ENCODE measurements around the gene ZC3H18. TPM values are rescaled to one million over a fixed set of nuclear protein-coding genes. Genes with fewer than 3 reads are reported as not detected.
A peak's percentile ranks its signal among the peaks of the same experiment; 100 is the strongest.

The ZC3H18 gene
- total RNA-seq, 1 donor from 2014 or later: 14.6 TPM

DNA sequence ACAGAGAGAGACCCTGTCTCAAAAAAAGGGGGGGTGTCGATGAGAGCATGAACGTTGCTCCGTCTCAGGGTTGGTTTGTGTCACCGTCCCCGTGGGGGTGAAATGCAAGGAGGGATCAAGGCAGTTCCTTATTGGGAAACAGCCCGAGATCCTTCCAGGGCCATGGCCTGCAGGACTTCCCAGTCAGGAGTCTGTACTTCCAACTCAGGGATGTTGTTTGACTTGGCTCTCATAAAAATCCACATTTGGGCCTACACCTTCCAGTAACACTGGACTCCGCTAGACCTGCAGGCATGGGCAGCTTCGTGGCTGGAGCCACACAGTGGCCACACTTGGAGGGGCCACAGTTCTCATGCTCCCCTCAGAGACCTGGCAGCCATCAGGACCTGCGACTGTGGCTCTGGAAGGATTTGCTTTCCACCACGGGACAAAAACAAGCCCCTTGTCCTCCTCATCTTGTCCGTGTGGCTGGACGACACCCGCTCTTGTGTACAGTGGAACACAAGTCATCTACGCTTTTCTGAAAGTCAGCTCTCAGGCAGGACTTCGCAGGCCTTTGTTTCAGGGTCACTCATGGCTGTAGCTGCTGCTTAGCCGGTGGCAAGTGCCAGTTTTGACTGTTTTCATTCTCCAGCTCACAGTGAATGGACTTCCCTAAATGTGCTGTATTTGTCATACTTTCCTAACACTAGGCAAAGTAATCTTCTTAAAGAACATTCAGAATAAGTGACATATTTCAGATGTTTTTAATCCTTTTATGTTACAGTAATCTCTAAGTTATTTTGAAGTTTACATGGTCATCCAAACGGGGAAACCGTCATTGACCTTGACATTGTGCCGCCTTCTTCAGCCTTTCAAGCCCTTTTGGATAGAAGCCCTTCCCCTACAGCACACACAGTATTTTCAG is 44.0 kb downstream of the ZC3H18 start:
- Histone ChIP-seq H3K27ac (ENCODE audit: low read depth, low read length) (no peak overlapping the region), H3K9ac (ENCODE audit: low read depth in 1 of 3, low read length in 3 of 3) (peak overlapping the region in 1 of 3 donors; percentile 16), H3K9me3 (ENCODE audit: control insufficient read depth in 3 of 3, low read length in 3 of 3) (no peaks in the 10 kb centered on the region), H3K4me1 (ENCODE audit: control insufficient read depth in 3 of 3, insufficient read depth in 3 of 3, low read length in 3 of 3) (peaks cover 0 to 6% (median 4%) of the 10 kb centered on the region in 3 donors), H3K36me3 (ENCODE audit: control insufficient read depth in 3 of 3, insufficient read depth in 3 of 3, low read length in 3 of 3) (peaks cover 25 to 29% (median 26%) of the 10 kb centered on the region in 3 donors), H3K27me3 (ENCODE audit: control insufficient read depth in 3 of 3, insufficient read depth in 3 of 3, low read length in 3 of 3) (no peaks in the 10 kb centered on the region), H3K4me3 (ENCODE audit: low read length in 3 of 3) (no peak overlapping the region)

DNA sequence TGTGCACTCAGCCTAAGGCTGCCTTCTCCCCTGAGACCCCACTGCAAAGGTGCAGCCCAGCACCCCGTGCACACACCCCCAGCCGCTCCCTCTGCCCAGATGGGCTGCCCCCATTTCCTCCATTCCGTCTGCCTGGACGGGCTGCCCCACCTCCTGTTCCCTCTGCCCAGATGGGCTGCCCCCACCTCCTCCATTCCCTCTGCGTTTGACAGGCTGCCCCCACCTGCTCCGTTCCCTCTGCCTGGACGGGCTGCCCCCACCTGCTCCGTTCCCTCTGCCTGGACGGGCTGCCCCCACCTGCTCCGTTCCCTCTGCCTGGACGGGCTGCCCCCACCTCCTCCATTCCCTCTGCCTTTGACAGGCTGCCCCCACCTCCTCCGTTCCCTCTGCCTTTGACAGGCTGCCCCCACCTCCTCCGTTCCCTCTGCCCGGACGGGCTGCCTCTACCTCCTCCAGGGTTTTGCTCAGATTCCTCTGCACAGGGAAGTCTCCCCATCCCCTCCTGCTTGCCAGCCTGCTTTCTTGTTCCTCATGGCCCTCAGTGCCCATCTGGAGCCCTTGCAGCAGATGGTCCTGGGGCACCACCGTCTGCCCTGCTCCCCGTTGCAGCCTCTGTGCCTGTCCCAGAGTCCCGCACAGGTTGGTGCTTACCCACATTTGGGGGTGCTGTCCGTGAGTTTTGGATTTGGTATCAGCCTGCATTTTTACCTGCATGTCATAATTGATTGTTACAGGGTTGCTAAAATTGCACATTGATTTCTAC is 44.8 kb downstream of the ZC3H18 start:
- no peaks in the 10 kb centered on the region for H3K9me3 ChIP-seq (ENCODE audit: control insufficient read depth in 3 of 3, low read length in 3 of 3)
- no peaks in the 10 kb centered on the region for H3K27me3 ChIP-seq (ENCODE audit: control insufficient read depth in 3 of 3, insufficient read depth in 3 of 3, low read length in 3 of 3)
- peaks cover 21 to 32% (median 24%) of the 10 kb centered on the region in 3 donors for H3K36me3 ChIP-seq (ENCODE audit: control insufficient read depth in 3 of 3, insufficient read depth in 3 of 3, low read length in 3 of 3)
- H3K9ac ChIP-seq (ENCODE audit: low read depth in 1 of 3, low read length in 3 of 3): no peak overlapping the region
- peaks cover 0 to 6% (median 4%) of the 10 kb centered on the region in 3 donors for H3K4me1 ChIP-seq (ENCODE audit: control insufficient read depth in 3 of 3, insufficient read depth in 3 of 3, low read length in 3 of 3)
- H3K27ac ChIP-seq (ENCODE audit: low read depth, low read length): no peak overlapping the region
- H3K4me3 ChIP-seq (ENCODE audit: low read length in 3 of 3): no peak overlapping the region

DNA sequence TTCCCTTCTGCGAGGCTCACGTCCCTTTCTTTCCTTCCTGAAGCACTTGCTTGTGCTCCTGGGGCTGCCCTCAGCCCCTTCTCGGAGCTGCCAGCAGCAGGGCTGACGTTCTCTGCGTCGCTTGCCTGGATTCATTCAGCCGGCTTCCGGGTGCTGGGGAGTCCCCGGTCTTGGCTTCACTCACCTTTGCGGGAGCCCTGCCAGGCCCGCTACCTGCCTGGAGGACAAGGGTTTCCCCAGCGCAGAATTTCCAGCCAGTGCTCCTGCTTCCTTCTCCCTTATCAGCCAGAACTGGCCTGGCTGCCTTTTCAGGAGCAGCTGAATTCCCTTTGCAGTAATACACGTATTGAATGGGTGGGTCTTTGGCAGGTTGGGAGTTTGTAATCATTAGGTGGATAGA is 46.1 kb downstream of the ZC3H18 start:
- H3K4me3 ChIP-seq (ENCODE audit: low read length in 3 of 3): no peak overlapping the region
- H3K36me3 ChIP-seq (ENCODE audit: control insufficient read depth in 3 of 3, insufficient read depth in 3 of 3, low read length in 3 of 3): peaks cover 9 to 21% (median 15%) of the 10 kb centered on the region in 3 donors
- H3K9me3 ChIP-seq (ENCODE audit: control insufficient read depth in 3 of 3, low read length in 3 of 3): no peaks in the 10 kb centered on the region

GRCh38 chr16:88616736-88617135 is 46.5 kb downstream of the ZC3H18 start:
- Histone ChIP-seq H3K27me3 (ENCODE audit: control insufficient read depth in 3 of 3, insufficient read depth in 3 of 3, low read length in 3 of 3) (no peaks in the 10 kb centered on the region), H3K9ac (ENCODE audit: low read depth in 1 of 3, low read length in 3 of 3) (no peak overlapping the region), H3K4me1 (ENCODE audit: control insufficient read depth in 3 of 3, insufficient read depth in 3 of 3, low read length in 3 of 3) (peaks cover 0 to 6% (median 4%) of the 10 kb centered on the region in 3 donors), H3K36me3 (ENCODE audit: control insufficient read depth in 3 of 3, insufficient read depth in 3 of 3, low read length in 3 of 3) (peaks cover 5 to 18% (median 11%) of the 10 kb centered on the region in 3 donors), H3K27ac (ENCODE audit: low read depth, low read length) (no peak overlapping the region), H3K4me3 (ENCODE audit: low read length in 3 of 3) (no peak overlapping the region), H3K9me3 (ENCODE audit: control insufficient read depth in 3 of 3, low read length in 3 of 3) (no peaks in the 10 kb centered on the region)

More for the DNA sequence above, 46.1 kb downstream of the ZC3H18 start:
- Histone ChIP-seq H3K27me3 (ENCODE audit: control insufficient read depth in 3 of 3, insufficient read depth in 3 of 3, low read length in 3 of 3) (no peaks in the 10 kb centered on the region), H3K4me1 (ENCODE audit: control insufficient read depth in 3 of 3, insufficient read depth in 3 of 3, low read length in 3 of 3) (peaks cover 0 to 6% (median 4%) of the 10 kb centered on the region in 3 donors), H3K9ac (ENCODE audit: low read depth in 1 of 3, low read length in 3 of 3) (no peak overlapping the region), H3K27ac (ENCODE audit: low read depth, low read length) (no peak overlapping the region)

DNA sequence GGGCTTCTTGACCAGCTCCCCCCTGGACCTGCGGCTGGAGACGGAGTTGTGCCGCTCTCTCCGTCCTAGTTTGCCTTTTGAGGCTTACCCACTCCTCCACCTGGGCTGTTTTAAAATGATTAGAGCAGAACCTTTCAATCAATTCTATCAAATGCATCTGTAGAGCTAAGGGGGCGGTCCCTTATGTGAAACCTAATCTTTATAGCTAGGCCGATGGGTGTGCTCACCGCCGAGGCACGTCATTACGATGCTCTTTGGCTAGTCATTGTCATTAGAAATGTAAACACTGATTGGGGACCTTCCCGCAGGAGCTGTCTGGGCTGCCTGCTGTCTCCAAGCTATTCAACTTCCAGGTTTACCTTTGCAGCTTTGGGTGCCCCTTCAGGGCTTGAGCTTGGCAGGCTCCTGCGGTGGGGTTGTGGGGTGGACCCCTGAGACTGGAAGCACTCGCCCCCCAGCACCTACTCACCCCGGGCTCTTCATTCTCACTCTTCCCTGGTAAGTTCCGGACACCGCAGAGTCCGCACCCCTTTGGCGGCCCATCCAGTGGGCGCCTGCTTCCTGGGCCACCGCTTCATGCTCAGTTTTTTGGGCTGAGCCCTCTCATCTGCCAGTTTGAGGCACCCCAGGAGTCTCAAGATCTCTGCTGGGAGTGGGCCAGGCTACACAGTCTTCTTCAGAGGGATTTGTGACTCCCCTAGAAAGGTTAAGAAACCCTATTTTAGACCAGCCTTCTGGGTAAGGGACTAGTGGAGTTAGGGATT is 47.2 kb downstream of the ZC3H18 start:
- no peak overlapping the region for H3K4me3 ChIP-seq (ENCODE audit: low read length in 3 of 3)
- H3K27me3 ChIP-seq (ENCODE audit: control insufficient read depth in 3 of 3, insufficient read depth in 3 of 3, low read length in 3 of 3): no peaks in the 10 kb centered on the region
- H3K9ac ChIP-seq (ENCODE audit: low read depth in 1 of 3, low read length in 3 of 3): no peak overlapping the region
- H3K36me3 ChIP-seq (ENCODE audit: control insufficient read depth in 3 of 3, insufficient read depth in 3 of 3, low read length in 3 of 3): peaks cover 12 to 19% (median 15%) of the 10 kb centered on the region in 3 donors
- H3K9me3 ChIP-seq (ENCODE audit: control insufficient read depth in 3 of 3, low read length in 3 of 3): no peaks in the 10 kb centered on the region
- no peak overlapping the region for H3K27ac ChIP-seq (ENCODE audit: low read depth, low read length)
- peaks cover 0 to 6% (median 4%) of the 10 kb centered on the region in 3 donors for H3K4me1 ChIP-seq (ENCODE audit: control insufficient read depth in 3 of 3, insufficient read depth in 3 of 3, low read length in 3 of 3)

GRCh38 chr16:88618182-88618955 is 48.2 kb downstream of the ZC3H18 start:
- H3K36me3 ChIP-seq (ENCODE audit: control insufficient read depth in 3 of 3, insufficient read depth in 3 of 3, low read length in 3 of 3): peaks cover 18 to 27% (median 20%) of the 10 kb centered on the region in 3 donors
- no peak overlapping the region for H3K9ac ChIP-seq (ENCODE audit: low read depth in 1 of 3, low read length in 3 of 3)
- no peaks in the 10 kb centered on the region for H3K27me3 ChIP-seq (ENCODE audit: control insufficient read depth in 3 of 3, insufficient read depth in 3 of 3, low read length in 3 of 3)
- no peak overlapping the region for H3K4me3 ChIP-seq (ENCODE audit: low read length in 3 of 3)
- H3K27ac ChIP-seq (ENCODE audit: low read depth, low read length): no peak overlapping the region
- H3K9me3 ChIP-seq (ENCODE audit: control insufficient read depth in 3 of 3, low read length in 3 of 3): no peaks in the 10 kb centered on the region
- H3K4me1 ChIP-seq (ENCODE audit: control insufficient read depth in 3 of 3, insufficient read depth in 3 of 3, low read length in 3 of 3): peaks cover 0 to 6% (median 4%) of the 10 kb centered on the region in 3 donors

DNA sequence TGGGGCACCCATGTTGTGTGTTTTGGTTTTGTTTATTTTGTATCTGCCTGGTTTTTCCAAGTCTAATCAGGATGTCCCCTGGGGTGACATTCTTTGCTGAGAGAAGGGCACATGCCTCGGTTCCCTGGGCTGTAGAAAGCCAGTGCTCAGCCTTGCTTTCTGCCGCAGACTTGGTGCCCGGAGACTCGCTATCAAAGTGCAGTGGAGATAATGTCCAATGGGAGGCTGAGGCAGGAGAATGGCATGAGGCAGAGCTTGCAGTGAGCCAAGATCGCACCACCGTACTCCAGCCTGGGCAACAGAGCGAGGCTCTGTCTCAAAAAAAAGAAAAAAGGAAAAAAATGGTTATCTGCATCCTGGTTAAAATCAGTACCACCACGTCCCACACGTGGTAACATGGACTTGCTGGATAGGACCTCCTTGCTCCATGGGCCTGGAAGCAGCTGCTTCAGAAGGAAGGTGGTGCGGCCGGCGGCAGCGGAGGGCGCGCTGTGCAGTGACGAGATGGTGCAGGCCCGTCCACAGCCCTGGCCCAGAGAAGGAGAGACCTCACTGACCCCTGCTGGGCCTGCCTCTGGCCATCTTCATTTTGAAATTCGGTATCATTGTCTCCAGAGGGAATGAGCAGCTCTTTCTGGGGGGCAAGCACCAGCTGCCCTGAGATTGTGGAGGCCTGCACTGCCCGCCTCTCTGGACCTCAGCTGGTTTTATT is 48.9 kb downstream of the ZC3H18 start:
- no peaks in the 10 kb centered on the region for H3K27me3 ChIP-seq (ENCODE audit: control insufficient read depth in 3 of 3, insufficient read depth in 3 of 3, low read length in 3 of 3)
- H3K9ac ChIP-seq (ENCODE audit: low read depth in 1 of 3, low read length in 3 of 3): no peak overlapping the region
- H3K27ac ChIP-seq (ENCODE audit: low read depth, low read length): no peak overlapping the region
- H3K36me3 ChIP-seq (ENCODE audit: control insufficient read depth in 3 of 3, insufficient read depth in 3 of 3, low read length in 3 of 3): peaks cover 25 to 31% (median 25%) of the 10 kb centered on the region in 3 donors
- no peaks in the 10 kb centered on the region for H3K9me3 ChIP-seq (ENCODE audit: control insufficient read depth in 3 of 3, low read length in 3 of 3)
- peaks cover 0 to 5% (median 4%) of the 10 kb centered on the region in 3 donors for H3K4me1 ChIP-seq (ENCODE audit: control insufficient read depth in 3 of 3, insufficient read depth in 3 of 3, low read length in 3 of 3)
- H3K4me3 ChIP-seq (ENCODE audit: low read length in 3 of 3): no peak overlapping the region

DNA sequence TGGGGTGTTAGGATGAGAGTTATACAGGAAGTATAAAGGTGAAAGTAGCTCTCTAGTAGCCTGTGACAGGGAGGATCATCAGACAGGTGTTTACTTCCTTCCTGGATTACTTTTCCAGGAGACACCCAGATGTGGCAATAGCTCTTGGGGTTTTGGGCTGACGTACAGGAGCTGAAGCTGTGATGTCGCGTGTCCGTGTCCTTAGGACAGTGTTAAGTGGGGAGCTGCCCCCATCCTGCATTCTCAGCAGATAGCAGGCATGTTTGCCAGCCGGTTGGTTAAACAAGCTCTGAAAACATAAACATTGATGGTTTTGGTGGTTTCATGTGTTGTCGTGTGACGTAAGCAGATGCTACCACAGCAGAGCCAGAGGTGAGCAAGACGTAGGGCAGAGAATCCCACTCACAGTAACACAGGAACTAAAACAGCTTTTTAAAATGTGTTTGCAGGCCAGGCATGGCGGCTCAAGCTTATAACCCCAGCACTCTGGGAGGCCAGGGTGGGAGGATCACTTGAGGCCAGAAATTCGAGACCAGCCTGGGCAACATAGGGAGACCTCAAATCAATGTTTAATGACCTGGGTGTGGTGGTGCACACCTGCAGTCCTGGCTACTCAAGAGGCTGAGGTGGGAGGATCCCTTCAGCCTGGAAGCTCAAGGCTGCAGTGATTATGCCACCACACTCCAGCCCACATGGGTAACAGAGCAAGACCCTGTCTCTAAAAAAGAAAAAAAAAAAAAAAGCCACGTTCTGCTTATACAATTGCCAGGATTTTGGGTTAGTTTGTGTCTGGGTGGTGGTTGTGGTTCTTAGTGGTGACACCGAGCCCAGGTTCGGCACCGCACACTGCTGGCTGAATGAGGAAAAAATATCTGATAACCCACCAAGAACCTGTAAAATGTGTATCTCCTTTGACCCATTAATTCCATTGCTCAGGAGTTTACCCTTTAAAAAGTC is 49.9 kb downstream of the ZC3H18 start:
- Histone ChIP-seq H3K4me1 (ENCODE audit: control insufficient read depth in 3 of 3, insufficient read depth in 3 of 3, low read length in 3 of 3) (peaks cover 0 to 4% (median 0%) of the 10 kb centered on the region in 3 donors), H3K4me3 (ENCODE audit: low read length in 3 of 3) (no peak overlapping the region), H3K36me3 (ENCODE audit: control insufficient read depth in 3 of 3, insufficient read depth in 3 of 3, low read length in 3 of 3) (peaks cover 33 to 41% (median 34%) of the 10 kb centered on the region in 3 donors), H3K27ac (ENCODE audit: low read depth, low read length) (no peak overlapping the region), H3K9me3 (ENCODE audit: control insufficient read depth in 3 of 3, low read length in 3 of 3) (no peaks in the 10 kb centered on the region), H3K9ac (ENCODE audit: low read depth in 1 of 3, low read length in 3 of 3) (no peak overlapping the region), H3K27me3 (ENCODE audit: control insufficient read depth in 3 of 3, insufficient read depth in 3 of 3, low read length in 3 of 3) (no peaks in the 10 kb centered on the region)

Data from skeletal muscle tissue (tissue), 4 donors.